Skeletal muscle tissue (tissue), 4 donors: ENCODE results near the gene TGM5. TPM values are rescaled to one million over a fixed set of nuclear protein-coding genes. Genes with fewer than 3 reads are reported as not detected.

Experiments
- H3K27ac ChIP-seq: one replicate; pipeline ENCODE4 v1.7.0; 2013; ENCODE audit warnings: mild to moderate bottlenecking, low read depth, low read length, inconsistent platforms
- H3K27me3 ChIP-seq, 3 donors: one replicate each; pipeline ENCODE4 v1.7.0; 2013; ENCODE audit warnings: low read length in 3 of 3; ENCODE audit not compliant: control insufficient read depth in 3 of 3, insufficient read depth in 3 of 3
- H3K36me3 ChIP-seq, 3 donors: one replicate each; pipeline ENCODE4 v1.7.0; 2013; ENCODE audit warnings: low read length in 3 of 3; ENCODE audit not compliant: control insufficient read depth in 3 of 3, insufficient read depth in 3 of 3
- H3K4me1 ChIP-seq, 3 donors: one replicate each; pipeline ENCODE4 v1.7.0; 2013; ENCODE audit warnings: low read length in 3 of 3, mild to moderate bottlenecking in 3 of 3; ENCODE audit not compliant: control insufficient read depth in 3 of 3, insufficient read depth in 3 of 3
- H3K4me3 ChIP-seq, 3 donors: one replicate each; pipeline ENCODE4 v1.7.0; 2013; ENCODE audit warnings: low read length in 3 of 3
- H3K9ac ChIP-seq, 3 donors: one replicate each; pipeline ENCODE4 v1.7.0; 2013; ENCODE audit warnings: low read length in 3 of 3, mild to moderate bottlenecking in 3 of 3, moderate library complexity in 2 of 3, low read depth in 1 of 3
- H3K9me3 ChIP-seq, 3 donors: one replicate each; pipeline ENCODE4 v1.7.0; 2013; ENCODE audit warnings: low read length in 3 of 3; ENCODE audit not compliant: control insufficient read depth in 3 of 3
- total RNA-seq: library from RNA; depleted of rRNA; stranded (reverse); fragments of >200 nt; gene quantifications from one replicate; pipeline ENCODE4 v1.2.3, GENCODE V29; 2014
- donor health status: Osteomylitis.

Gene TGM5
- total RNA-seq, 1 donor from 2014 or later, result not detected

DNA sequence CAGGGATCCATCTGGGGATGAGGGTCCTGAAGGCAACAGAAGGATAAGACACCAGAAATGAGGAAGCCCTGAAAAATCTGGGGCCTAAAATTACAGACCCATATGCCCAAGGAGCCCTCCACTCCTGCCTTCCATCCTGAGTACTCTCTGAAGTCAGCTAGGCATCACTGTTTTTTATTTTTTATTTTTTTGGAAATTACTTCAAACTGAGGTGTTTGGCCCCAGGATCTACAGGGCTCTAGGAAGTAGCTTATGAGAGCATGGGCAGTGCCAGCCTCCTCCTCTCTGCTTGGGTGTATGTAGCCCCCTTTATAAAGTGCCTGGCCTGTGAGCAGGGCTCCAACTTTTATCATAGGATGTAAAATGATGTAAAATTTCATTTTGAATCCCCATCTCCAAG is 53.8 kb downstream of the TGM5 start:
- H3K9me3 ChIP-seq, result no peaks in the 10 kb centered on the region
- H3K27me3 ChIP-seq, result peaks cover 0 to 26% (median 17%) of the 10 kb centered on the region in 3 donors
- H3K9ac ChIP-seq, result no peak overlapping the region
- H3K27ac ChIP-seq, result no peak overlapping the region
- peaks cover 0 to 2% (median 0%) of the 10 kb centered on the region in 3 donors for H3K4me1 ChIP-seq
- H3K36me3 ChIP-seq, result no peaks in the 10 kb centered on the region
- H3K4me3 ChIP-seq, result no peak overlapping the region

DNA sequence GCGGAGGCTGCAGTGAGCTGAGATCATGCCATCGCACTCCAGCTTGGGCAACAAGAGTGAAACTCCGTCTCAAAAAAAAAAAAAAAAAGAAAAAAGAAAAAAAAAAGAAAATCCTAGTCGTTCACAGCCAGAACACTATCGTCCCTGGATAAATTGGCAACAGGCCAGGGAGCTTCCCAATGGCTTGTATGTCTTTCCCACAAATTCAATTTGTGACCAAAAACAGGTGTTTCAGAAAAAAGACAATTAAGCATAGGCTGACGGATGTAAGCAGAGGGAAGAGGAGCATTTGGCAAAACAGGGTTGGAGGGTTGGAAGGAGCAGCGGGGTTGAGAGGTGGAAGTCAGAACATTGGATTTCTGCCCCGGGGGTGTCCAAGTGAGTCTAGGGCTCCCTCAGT is 54.4 kb downstream of the TGM5 start:
- no peak overlapping the region for H3K4me3 ChIP-seq
- no peaks in the 10 kb centered on the region for H3K9me3 ChIP-seq
- no peak overlapping the region for H3K9ac ChIP-seq
- no peaks in the 10 kb centered on the region for H3K36me3 ChIP-seq
- H3K27ac ChIP-seq, result no peak overlapping the region
- peaks cover 0 to 2% (median 0%) of the 10 kb centered on the region in 3 donors for H3K4me1 ChIP-seq
- H3K27me3 ChIP-seq, result peaks cover 0 to 26% (median 19%) of the 10 kb centered on the region in 3 donors

DNA sequence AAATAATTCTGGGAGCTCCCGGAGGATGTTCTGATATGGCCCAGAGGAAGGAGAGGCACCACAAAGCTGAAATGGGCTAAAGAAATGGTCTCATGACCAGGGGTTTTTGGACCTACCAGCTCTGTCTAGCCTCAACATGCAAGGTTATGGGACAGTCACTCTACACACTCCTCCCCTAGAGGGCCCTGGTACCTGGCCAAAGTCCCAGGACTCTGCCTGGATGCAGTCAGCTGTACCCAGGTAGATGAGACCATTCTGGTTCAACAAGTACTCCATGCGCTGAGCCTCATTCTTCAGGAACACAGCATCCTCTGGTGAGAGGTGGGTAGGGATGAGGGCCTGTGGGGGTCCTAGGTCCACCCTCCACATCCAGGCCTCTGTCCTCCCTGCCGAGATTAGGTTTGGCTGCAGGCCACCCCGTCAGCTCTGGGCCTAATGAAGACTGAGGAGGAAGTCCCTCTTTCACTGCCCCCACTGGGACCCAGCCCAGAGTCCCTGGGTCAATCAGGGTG is 55.4 kb downstream of the TGM5 start:
- Histone ChIP-seq H3K4me1 (peaks cover 0 to 2% (median 0%) of the 10 kb centered on the region in 3 donors), H3K36me3 (no peaks in the 10 kb centered on the region), H3K4me3 (no peak overlapping the region), H3K27me3 (peaks cover 0 to 26% (median 21%) of the 10 kb centered on the region in 3 donors), H3K9ac (no peak overlapping the region), H3K27ac (no peak overlapping the region), H3K9me3 (no peaks in the 10 kb centered on the region)

DNA sequence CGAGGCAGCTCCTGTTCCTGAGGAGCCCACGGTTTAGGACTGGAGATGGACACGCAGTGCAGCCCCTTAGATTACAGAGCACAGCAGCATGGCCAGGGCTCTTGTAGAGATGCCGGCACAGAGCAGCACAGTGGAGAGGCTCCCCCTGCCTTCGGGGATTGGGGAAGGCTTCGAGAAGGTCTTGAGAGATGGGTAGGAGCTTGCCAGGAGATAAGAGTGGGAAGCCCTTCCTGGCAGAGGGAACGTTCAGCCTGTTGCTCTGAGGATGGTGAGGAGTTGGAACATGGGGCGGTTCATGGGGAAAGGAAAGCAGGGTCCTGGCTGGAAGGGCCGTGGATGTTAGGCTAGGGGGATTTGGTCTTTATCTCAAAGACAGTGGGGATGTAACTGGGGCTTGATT is 55.9 kb downstream of the TGM5 start:
- Histone ChIP-seq H3K4me1 (peaks cover 0 to 2% (median 0%) of the 10 kb centered on the region in 3 donors), H3K27me3 (peaks cover 0 to 26% (median 21%) of the 10 kb centered on the region in 3 donors), H3K4me3 (no peak overlapping the region), H3K36me3 (no peaks in the 10 kb centered on the region), H3K9ac (no peak overlapping the region), H3K9me3 (no peaks in the 10 kb centered on the region), H3K27ac (no peak overlapping the region)

DNA sequence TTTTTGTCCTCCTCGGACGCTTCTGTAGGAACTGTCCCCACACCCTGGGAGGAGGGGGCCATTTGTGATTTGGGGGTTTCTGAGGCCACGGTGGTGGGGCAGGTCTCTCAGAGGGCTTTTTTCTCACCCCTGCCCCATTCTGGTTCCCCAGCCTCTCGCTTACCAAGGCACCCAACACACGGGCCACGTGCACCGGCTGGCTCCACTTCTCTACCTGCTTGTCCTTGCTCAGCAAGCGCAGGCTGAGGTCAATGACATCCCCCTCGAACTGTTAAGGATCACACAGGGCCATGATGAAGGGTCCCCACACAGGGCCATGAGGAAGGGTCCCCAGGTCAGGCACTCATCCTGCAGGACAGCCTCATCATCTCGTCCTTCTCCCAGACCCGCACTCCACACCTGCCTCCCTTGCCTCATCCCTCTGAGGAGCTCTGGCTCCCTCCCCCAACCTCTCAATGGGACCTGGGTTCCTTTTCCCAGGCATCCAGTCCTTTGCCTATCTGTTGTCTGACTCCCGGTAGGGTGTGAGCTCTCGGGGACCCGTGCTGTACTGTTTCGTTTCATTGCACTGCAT is 56.5 kb downstream of the TGM5 start:
- Histone ChIP-seq H3K4me1 (peaks cover 0 to 2% (median 0%) of the 10 kb centered on the region in 3 donors), H3K9me3 (no peaks in the 10 kb centered on the region), H3K27ac (no peak overlapping the region), H3K4me3 (no peak overlapping the region), H3K27me3 (peaks cover 0 to 26% (median 21%) of the 10 kb centered on the region in 3 donors), H3K9ac (no peak overlapping the region), H3K36me3 (no peaks in the 10 kb centered on the region)

DNA sequence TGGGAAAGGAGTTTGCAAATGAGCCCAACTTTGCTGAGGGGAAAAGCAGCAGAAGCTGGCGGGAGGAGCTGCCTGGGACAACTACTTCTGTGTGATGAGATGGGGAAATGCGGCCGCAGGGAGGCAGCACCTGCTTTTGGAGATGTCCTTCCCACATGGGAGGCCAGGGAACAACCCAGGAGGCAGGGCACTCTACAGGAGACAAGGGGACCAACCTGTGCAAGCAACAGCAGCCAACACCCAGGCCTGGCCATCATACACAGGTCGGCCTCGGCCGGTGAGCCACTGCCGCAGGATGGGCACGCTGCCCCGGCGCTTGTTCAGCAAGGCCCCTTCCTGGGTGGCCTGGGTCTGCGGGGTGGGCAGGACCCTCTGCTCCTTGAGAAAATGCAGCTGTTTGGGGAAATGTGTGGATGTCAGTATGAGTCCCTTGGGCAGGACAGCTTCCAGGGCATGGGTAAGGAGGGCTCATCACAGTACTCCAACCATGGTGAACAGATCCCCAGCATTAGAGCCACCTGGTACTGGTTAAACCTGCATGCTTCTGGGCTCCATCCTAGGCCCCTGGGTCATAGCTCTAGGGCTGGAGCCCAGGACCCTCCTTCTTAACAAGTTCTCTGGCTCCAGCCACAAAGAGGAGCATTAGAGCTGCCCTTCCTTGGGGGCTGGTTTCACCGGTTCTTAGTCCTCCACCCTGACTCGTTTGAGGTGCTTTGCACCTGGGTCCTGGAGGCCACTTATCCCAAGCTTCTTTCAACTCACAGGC is 57.5 kb downstream of the TGM5 start:
- H3K4me1 ChIP-seq, result peaks cover 0 to under 1% (median under 1%) of the 10 kb centered on the region in 3 donors
- no peaks in the 10 kb centered on the region for H3K9me3 ChIP-seq
- H3K9ac ChIP-seq, result no peak overlapping the region
- H3K36me3 ChIP-seq, result no peaks in the 10 kb centered on the region
- H3K4me3 ChIP-seq, result no peak overlapping the region
- peaks cover 0 to 26% (median 21%) of the 10 kb centered on the region in 3 donors for H3K27me3 ChIP-seq
- H3K27ac ChIP-seq, result no peak overlapping the region

DNA sequence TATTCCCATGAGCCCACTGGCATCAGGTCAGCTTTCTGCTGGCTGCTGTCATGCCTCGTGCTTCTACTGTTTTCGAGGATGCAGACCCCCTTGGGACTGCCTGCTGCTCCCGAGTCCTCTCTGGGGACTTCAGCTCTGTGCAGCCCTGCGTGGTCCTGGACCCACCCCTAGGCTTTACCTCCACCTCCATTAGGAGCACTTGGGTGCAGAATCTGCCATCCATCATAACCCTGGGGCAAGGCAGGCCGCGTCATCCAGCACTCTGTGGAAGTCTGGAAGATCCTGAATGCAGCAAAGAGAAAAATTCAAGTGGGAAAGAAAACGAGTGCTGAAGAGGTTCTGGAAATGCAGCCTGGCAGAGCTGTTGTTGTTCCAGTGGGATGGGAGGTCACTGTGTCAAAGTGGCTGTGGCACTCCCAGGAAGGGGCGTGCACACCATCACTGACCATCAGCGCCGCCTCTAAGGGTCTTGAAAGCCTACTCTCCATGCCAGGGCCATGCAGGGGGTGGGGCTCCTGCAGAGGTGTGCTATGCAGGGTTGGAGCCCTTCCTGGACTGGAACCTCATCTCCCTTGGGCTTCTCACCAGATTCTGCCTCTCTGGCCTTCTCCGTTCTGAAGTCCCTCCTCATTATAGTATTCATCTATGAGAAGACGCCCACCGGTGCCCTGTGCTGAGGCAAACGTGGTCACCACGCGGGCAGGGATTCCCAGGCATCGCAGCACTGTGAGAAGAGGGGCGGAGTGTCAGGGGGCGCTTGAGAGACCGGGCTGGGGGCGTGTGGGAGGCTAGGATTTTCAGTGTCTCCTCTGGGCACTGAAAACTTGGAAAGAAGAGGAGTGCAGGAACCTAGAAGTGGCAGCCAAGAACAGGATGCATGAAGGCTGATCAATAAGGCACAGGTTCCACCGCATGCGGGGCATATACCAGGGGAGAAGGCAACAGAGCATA is 58.4 kb downstream of the TGM5 start:
- Histone ChIP-seq H3K36me3 (no peaks in the 10 kb centered on the region), H3K4me1 (peaks cover 0 to 7% (median 5%) of the 10 kb centered on the region in 3 donors), H3K9ac (no peak overlapping the region), H3K27ac (no peak overlapping the region), H3K4me3 (no peak overlapping the region), H3K9me3 (no peaks in the 10 kb centered on the region), H3K27me3 (peaks cover 0 to 26% (median 21%) of the 10 kb centered on the region in 3 donors)

DNA sequence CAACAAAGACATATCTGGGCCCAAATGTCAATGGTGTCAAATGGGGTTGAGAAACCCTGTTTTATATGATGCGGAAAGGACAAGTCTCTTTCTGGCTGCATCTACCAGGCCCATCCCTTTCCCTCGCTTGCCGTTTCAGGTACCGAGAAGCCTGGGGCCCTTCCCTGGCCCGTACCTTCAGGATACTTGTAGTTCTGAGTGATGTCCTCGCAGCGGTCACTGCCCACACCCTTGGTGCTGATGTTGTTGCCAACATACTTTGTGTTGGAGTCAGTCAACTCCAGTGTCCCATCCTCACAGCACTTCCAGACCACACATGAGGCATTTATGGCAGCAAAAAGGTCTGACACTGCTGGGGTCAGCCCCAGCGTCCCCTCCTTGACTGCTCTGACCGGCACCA is 59.7 kb downstream of the TGM5 start:
- H3K27ac ChIP-seq, result no peak overlapping the region
- H3K4me1 ChIP-seq, result peaks cover 0 to 7% (median 5%) of the 10 kb centered on the region in 3 donors
- H3K9me3 ChIP-seq, result no peaks in the 10 kb centered on the region
- peaks cover 0 to 26% (median 21%) of the 10 kb centered on the region in 3 donors for H3K27me3 ChIP-seq
- H3K9ac ChIP-seq, result no peak overlapping the region
- no peaks in the 10 kb centered on the region for H3K36me3 ChIP-seq
- H3K4me3 ChIP-seq, result no peak overlapping the region

DNA sequence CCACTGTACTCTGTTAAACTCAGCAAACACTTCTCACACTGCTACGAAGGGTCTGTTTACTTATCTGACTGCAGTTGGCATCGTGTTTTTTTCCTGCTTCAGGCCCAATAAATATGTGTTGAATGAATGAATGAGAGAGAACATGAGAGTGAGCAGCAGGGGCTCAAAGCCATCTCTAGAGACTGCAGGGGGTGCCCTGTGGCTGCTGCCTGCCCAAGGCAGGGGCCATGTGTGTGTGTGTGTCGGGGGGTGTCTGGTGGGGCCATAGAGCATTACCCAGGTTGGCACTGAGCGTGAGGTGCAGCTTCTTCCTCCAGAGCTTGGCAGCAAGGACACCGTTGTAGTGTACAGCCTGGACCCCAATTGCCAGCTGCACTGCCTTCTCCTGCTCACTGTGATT is 60.7 kb downstream of the TGM5 start:
- Histone ChIP-seq H3K27ac (no peak overlapping the region), H3K9ac (no peak overlapping the region), H3K9me3 (no peaks in the 10 kb centered on the region), H3K4me3 (no peak overlapping the region), H3K27me3 (peaks cover 0 to 21% (median 21%) of the 10 kb centered on the region in 3 donors), H3K36me3 (no peaks in the 10 kb centered on the region), H3K4me1 (peaks cover 0 to 7% (median 5%) of the 10 kb centered on the region in 3 donors)
